HG02759 (cell line): ENCODE results near the gene KICS2.

Source experiments
- ATAC-seq: cut with Tn5 transposase; IDR thresholded peaks from one replicate; pipeline ENCODE4 v1.9.1; 2021; ENCODE audit warnings: mild to moderate bottlenecking, moderate library complexity; ENCODE audit not compliant: unreplicated experiment

KICS2 gene

DNA sequence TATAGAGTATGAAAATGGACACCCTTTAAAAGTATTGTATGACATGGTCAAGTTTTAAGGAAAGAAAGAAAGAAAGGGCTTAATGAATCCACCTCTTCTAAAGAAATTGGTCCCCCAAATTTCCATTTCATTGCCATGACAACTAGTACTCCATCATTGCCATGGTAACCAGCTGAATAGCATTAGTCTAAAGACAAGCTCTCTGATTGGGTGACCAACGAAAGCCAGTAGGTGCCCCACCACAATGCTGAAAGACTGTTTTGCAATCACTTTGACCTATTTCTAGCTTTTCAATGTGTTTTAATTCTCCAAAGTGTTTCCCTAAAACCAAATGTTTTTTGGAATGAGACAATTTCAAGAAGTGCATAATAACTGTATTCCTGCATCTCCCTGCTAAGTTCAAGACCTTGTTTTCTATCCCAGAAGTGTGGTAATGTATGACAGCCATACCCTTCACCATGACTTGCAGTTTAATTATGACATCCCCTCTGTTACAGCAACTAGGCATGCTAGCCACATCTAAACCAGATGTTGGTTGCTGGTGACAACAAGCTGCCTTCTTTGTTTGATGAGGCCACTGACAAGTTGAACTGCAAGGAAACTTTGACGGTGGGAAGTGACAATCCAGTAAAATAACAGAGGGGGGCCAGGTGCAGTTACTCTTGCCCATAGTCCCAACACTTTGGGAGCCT, 46.7 kb downstream of the KICS2 start:
- no peak for ATAC-seq

DNA sequence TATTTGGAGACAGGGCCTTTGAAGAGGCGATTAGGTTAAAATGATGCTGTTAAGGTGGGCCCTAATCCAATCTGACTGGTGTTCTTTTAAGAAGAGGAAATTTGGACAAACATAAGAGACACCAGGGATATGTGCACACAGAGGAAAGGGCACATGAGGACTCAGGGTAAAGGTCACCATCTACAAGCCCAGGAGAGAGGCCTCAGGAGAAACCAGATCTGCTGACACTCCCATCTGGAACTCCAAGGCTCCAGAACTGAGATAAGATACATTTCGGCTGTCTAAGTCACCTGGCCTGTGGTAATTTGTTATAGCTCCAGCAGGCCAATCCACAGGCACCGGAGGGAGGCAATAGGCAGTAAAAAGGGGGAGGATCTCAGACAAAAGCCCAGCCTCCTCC, 48.6 kb downstream of the KICS2 start:
- no peak for ATAC-seq
